Activated B cell treated with CpG ODN at 0.5 μM for 24 hours (primary cell): ENCODE data around the gene RNF222. TPM values are rescaled to one million over a fixed set of nuclear protein-coding genes. Genes with fewer than 3 reads are reported as not detected.

Experiments
- ATAC-seq: fragments of 200-7000 bp; cut with Tn5 transposase; one replicate; pipeline ENCODE4 v1.10.0; 2021; ENCODE audit warnings: low read depth, mild to moderate bottlenecking, moderate library complexity
- CTCF ChIA-PET: fragments of 350-600 bp; sonication (Branson Sonifier 250); formaldehyde crosslinking; loops from one replicate; lab custom pipeline; 2021; ENCODE audit warnings: antibody characterized with exemption; lab: Charles Lee
- POLR2A ChIA-PET: fragments of 350-600 bp; sonication (Branson Sonifier 250); formaldehyde crosslinking; loops from one replicate; lab custom pipeline; 2021; ENCODE audit warnings: antibody characterized with exemption; lab: Charles Lee
- DNase-seq: peaks from one replicate; pipeline ENCODE4 v3.0.0; 2022
- H3K27ac Mint-ChIP-seq: one replicate; pipeline ENCODE4 v1.8.0; 2020; ENCODE audit warnings: mixed read lengths
- H3K27me3 Mint-ChIP-seq: one replicate; pipeline ENCODE4 v1.8.0; 2021; ENCODE audit warnings: mixed read lengths
- H3K36me3 Mint-ChIP-seq: one replicate; pipeline ENCODE4 v1.8.0; 2021; ENCODE audit warnings: low read depth, mixed read lengths
- H3K4me1 Mint-ChIP-seq: one replicate; pipeline ENCODE4 v1.8.0; 2021; ENCODE audit warnings: mixed read lengths
- H3K4me3 Mint-ChIP-seq: one replicate; pipeline ENCODE4 v1.8.0; 2020; ENCODE audit warnings: mild to moderate bottlenecking, mixed read lengths
- H3K9me3 Mint-ChIP-seq: one replicate; pipeline ENCODE4 v1.8.0; 2020; ENCODE audit warnings: mixed read lengths
- CTCF ChIP-seq: fragments of 200-600 bp; IDR thresholded peaks from one replicate; pipeline ENCODE4 v1.8.0; 2022; ENCODE audit warnings: antibody characterized with exemption, mild to moderate bottlenecking
- intact Hi-C: fragments of 100-400 bp; cut with micrococcal nuclease; formaldehyde crosslinking; loops from one replicate; pipeline ENCODE4 v1.15.1; 2024
- total RNA-seq: library from RNA; stranded (reverse); gene quantifications from 2 replicates; pipeline ENCODE4 v1.2.3, GENCODE V29; 2022

Gene RNF222
- total RNA-seq, 1 donor from 2014 or later: not detected

GRCh38 chr17:8408371-8408770 lies 10.7 kb upstream of the RNF222 start:
- CTCF ChIA-PET: no interaction called here
- no peak overlapping the region for H3K27ac Mint-ChIP-seq

GRCh38 chr17:8406174-8406573 lies 8.5 kb upstream of the RNF222 start:
- ChIA-PET POLR2A (no interaction called here), CTCF (no interaction called here)
- Mint-ChIP-seq H3K4me3 (no peak overlapping the region), H3K27ac (no peak overlapping the region), H3K36me3 (no peaks in the 10 kb centered on the region), H3K9me3 (no peaks in the 10 kb centered on the region), H3K27me3 (peaks cover 20% of the 10 kb centered on the region), H3K4me1 (peaks cover 4% of the 10 kb centered on the region)
- no peak for DNase-seq
- TF ChIP-seq CTCF: no peak
- intact Hi-C loops: no loop called here
- ATAC-seq: no peak

More at GRCh38 chr17:8408371-8408770, 10.7 kb upstream of the RNF222 start:
- Mint-ChIP-seq H3K4me3 (no peak overlapping the region), H3K9me3 (no peaks in the 10 kb centered on the region), H3K27me3 (peaks cover 14% of the 10 kb centered on the region), H3K4me1 (peaks cover 4% of the 10 kb centered on the region), H3K36me3 (no peaks in the 10 kb centered on the region)
- POLR2A ChIA-PET: interaction anchor here (0.6 kb wide), 1 partner anchor 14 kb away, joined by 3 read pairs; no protein-coding TSS in a partner anchor
- ATAC-seq (no peak), DNase-seq (no peak)
- TF ChIP-seq CTCF: no peak
- intact Hi-C loops: no loop called here

- Mint-ChIP-seq H3K9me3 (no peaks in the 10 kb centered on the region), H3K27me3 (peaks cover 24% of the 10 kb centered on the region), H3K4me3 (no peak overlapping the region), H3K4me1 (peaks cover 4% of the 10 kb centered on the region), H3K27ac (no peak overlapping the region), H3K36me3 (no peaks in the 10 kb centered on the region)
- TF ChIP-seq CTCF: no peak
- POLR2A ChIA-PET: no interaction called here
- DNase-seq (no peak), ATAC-seq (no peak)
- intact Hi-C loops: no loop called here
- CTCF ChIA-PET: no interaction called here
Measured at GRCh38 chr17:8405499-8406016, 7.9 kb upstream of the RNF222 start.

GRCh38 chr17:8402921-8403536 lies 5.4 kb upstream of the RNF222 start:
- intact Hi-C loops: no loop called here
- CTCF ChIA-PET: no interaction called here
- POLR2A ChIA-PET: no interaction called here
- DNase-seq (no peak), ATAC-seq (no peak)
- Mint-ChIP-seq H3K4me1 (no peaks in the 10 kb centered on the region), H3K9me3 (no peaks in the 10 kb centered on the region), H3K27me3 (peaks cover 31% of the 10 kb centered on the region), H3K27ac (no peak overlapping the region), H3K36me3 (no peaks in the 10 kb centered on the region), H3K4me3 (no peak overlapping the region)
- no peak for TF ChIP-seq CTCF

GRCh38 chr17:8401107-8401506 lies 3.5 kb upstream of the RNF222 start:
- H3K36me3 Mint-ChIP-seq: no peaks in the 10 kb centered on the region
- ATAC-seq: no peak
- POLR2A ChIA-PET: no interaction called here
- H3K4me1 Mint-ChIP-seq: no peaks in the 10 kb centered on the region
- DNase-seq: no peak
- TF ChIP-seq CTCF: no peak
- intact Hi-C loops: no loop called here
- H3K9me3 Mint-ChIP-seq: no peaks in the 10 kb centered on the region
- CTCF ChIA-PET: no interaction called here
- peaks cover 38% of the 10 kb centered on the region for H3K27me3 Mint-ChIP-seq
- H3K4me3 Mint-ChIP-seq: no peak overlapping the region
- H3K27ac Mint-ChIP-seq: no peak overlapping the region
